ENCODE data around the gene RHOBTB1.
"Not testable (repeated sequence)": the region's sequence is repeated elsewhere in the genome, so short reads cannot be mapped to it uniquely, and the experiment has no call there.

Gene RHOBTB1

DNA sequence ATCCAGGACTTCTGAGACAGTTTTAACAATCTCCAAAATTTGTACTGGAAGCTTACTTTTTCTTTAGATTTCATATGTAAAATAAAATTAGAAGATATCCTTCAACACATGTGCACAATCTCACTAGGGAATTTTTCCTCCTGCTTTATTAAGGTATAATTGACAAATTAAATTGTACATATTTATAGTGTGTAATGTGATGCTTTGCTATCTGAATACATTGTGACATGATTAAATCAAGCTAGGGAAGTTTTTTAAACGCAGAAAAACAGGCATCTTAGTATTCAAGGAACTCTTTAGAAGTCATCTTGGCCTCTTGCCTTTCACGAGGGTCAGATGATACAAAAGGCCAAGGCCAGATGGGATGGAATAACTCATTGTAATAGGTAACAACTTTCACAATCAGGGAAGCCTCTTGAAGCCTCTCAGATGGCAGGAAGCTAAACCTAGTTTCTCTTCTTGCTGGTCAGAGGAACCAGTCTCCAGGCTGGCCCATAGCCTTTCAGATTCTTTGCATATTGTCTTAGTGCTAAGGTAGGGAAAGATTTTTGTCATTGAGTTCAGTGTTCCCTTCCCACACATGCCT lies 78.7 kb downstream of the RHOBTB1 start:
- no peak for DNase-seq (ENCODE audit: low spot score)

- DNase-seq (ENCODE audit: low spot score): no peak
Measured at GRCh38 chr10:60863796-60864195, 80.2 kb downstream of the RHOBTB1 start.

DNA sequence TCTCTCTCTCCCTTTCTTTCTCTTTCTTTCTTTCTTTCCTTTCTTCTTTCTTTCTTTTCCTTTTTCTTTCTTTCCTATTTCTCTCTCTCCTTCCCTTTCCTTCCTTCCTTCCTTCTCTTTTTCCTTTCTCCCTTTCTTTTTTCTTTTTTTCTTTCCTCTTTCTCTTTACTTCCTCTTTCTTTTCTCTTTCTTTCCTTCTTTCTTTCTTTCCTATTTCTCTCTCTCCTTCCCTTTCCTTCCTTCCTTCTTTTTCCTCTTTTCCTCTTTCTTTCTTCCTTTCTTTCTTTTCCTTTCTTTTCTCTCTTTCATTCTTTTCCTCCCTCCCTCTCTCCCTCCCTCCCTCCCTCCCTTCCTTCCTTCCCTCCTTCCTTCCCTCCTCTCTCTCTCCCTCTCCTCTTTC lies 81.5 kb downstream of the RHOBTB1 start:
- DNase-seq (ENCODE audit: low spot score): no peak

- no peak for DNase-seq (ENCODE audit: low spot score)
Measured at GRCh38 chr10:60856405-60856804, 87.6 kb downstream of the RHOBTB1 start.

- no peak for DNase-seq (ENCODE audit: low spot score)
Measured at GRCh38 chr10:60853637-60854036, 90.3 kb downstream of the RHOBTB1 start.

DNA sequence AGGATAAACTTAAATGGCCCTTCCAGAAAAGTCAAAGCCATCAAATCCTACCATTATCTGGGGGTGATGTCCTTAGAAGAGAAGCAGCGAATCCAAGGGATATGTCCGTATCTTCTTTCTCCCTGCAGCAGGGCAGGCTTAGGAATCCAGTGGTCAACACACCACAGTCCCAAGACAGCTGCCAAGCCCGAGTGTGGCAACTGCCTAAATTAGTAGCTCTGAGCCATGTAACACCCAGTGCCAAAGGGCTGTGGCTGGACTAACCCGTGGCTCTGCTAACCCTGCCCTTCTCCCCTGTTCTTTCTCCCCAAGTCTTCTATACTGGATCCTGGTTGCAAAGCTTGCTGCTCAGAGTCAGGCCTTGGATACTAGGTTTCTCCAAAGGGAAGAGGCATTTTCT lies 90.9 kb downstream of the RHOBTB1 start:
- no peak for DNase-seq (ENCODE audit: low spot score)

DNA sequence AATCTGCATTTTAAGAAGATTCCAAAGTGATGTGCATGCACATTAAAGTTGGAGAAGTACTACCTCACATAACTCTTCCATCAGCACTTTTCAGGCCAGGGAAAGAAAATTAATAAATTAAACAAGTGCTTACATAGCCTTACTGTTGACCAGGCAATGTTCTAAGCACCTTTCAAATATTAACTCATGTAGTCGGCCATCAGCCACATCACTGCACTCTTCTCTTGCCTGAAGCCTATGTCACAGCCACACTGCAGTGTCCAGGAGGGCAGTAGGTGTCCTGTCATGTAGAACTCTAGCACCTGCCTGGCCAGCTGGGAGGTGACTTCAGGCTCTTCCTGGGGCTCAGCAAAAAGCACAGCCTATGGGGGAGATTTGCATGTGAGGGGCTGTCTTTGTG lies 94.2 kb downstream of the RHOBTB1 start:
- DNase-seq (ENCODE audit: low spot score): no peak

DNA sequence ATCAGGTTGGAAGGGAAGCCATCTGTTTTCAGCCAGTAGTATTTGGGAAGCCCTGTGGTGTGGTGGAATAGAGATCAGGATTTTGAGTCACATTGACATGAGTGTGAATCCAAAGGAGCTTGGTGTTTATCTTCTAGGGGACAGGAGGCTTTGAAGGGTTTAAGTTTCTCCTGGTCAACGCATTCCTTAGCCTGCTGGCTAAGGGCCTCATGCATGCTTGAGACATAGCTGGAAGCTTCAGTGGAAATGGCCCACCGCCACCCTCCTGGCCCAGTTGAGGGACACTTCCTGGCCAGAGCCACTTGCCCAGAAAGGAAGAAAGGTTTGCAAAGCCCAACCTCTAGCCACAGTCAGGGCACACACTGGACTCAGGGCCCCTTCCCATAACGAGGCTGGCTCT lies 94.8 kb downstream of the RHOBTB1 start:
- DNase-seq (ENCODE audit: low spot score): no peak

- DNase-seq (ENCODE audit: low spot score): no peak
Measured at GRCh38 chr10:60848680-60849079, 95.3 kb downstream of the RHOBTB1 start.

- peak; percentile 56 for DNase-seq (ENCODE audit: low spot score)
Measured at GRCh38 chr10:60848126-60848525, 95.9 kb downstream of the RHOBTB1 start.

- DNase-seq (ENCODE audit: low spot score): peak; percentile 51
Measured at GRCh38 chr10:60846173-60846572, 97.8 kb downstream of the RHOBTB1 start.

DNA sequence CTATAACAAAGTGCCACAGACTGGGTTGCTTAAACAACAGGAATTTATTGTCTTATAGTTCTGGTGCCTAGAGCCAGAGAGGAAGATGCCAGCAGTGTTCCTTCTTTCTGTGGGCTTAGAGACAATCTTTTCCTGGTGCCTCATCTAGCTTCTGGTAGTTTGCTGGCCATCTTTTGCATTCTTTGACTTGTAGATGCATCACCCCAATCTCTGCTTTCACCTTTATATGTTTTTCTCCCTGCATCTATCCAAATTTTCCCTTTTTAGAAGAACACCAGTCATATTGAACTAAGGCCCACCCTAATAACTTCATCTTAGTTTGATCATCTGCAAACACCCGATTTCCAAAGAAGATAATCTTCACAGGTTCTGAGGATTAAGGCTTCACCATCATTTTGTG lies 98.9 kb downstream of the RHOBTB1 start:
- DNase-seq (ENCODE audit: low spot score): no peak

DNA sequence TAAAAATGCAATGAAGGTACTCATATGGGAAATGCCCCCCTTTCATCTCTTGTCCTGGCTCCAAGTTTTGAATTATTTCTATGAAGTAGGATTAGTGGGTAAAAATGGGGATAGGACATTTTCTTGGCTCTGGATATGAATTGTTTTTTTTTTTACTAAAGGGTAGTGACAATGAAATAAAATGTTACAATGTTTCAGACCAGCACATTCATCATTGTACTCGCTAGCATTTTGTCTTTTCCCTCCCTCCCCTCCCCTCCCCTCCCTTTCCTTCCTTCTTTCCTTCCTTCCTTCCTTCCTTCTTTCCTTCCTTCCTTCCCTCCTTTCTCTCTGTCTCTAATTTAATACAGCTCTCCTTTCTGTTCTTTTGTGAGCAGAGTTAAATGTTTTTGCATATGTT lies 101.3 kb downstream of the RHOBTB1 start:
- DNase-seq (ENCODE audit: low spot score): no peak

DNA sequence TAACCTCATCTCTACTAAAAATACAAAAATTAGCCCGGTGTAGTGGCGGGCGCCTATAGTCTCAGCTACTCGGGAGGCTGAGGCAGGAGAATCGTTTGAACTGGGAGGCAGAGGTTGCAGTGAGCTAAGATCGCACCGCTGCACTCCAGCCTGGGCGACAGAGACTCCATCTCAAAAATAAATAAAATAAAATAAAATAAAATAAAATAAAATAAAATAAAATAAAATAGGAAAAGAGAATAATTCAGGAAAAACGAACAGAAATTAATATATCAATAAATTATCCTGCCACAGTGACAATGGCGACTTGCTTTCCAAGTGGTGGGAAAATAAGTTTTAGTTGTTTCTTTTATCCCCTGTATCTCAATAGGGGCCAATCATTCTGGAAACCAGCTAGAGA lies 102.8 kb downstream of the RHOBTB1 start:
- DNase-seq (ENCODE audit: low spot score): not testable (repeated sequence)

GRCh38 chr10:60835049-60835448 lies 108.9 kb downstream of the RHOBTB1 start:
- no peak for DNase-seq (ENCODE audit: low spot score)

DNA sequence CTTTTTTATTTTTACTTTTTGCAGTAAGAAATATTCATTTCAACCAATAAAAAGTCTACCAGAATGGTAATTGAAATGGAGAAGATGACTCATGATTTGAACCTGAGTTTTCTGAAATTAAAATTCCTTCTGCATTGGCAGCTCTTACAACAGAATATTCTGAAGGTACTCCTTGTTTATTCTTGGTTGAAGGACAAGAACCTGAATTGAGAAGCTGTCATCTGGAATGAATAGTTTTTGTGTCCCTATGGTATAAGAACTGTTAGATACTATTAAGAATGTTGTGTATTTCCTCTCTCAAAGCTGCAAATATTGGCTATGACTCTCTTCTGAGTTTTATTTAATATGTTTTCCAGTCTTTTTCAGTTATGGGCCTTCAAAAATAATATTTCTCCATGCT lies 109.6 kb downstream of the RHOBTB1 start:
- no peak for DNase-seq (ENCODE audit: low spot score)

DNA sequence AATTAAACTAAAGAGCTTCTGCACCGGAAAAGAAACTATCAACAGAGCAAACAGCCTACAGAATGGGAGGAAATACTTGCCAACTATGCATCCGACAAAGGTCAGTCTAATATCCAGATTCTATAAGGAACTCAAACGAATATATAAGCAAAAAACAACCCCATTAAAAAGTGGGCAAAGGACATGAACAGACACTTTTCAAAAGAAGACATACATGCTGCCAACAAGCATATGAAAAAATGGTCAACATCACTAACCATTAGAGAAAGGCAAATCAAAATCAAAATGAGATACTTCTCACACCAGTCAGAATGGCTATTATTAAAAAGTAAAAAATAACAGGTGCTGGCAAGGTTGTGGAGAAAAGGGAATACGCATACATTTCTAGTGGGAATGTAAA lies 111.8 kb downstream of the RHOBTB1 start:
- DNase-seq (ENCODE audit: low spot score): not testable (repeated sequence)

GRCh38 chr10:60828489-60828852 lies 115.5 kb downstream of the RHOBTB1 start:
- DNase-seq (ENCODE audit: low spot score): no peak

- DNase-seq (ENCODE audit: low spot score): peak; percentile 83
Measured at GRCh38 chr10:60827791-60828488, 116.0 kb downstream of the RHOBTB1 start.

DNA sequence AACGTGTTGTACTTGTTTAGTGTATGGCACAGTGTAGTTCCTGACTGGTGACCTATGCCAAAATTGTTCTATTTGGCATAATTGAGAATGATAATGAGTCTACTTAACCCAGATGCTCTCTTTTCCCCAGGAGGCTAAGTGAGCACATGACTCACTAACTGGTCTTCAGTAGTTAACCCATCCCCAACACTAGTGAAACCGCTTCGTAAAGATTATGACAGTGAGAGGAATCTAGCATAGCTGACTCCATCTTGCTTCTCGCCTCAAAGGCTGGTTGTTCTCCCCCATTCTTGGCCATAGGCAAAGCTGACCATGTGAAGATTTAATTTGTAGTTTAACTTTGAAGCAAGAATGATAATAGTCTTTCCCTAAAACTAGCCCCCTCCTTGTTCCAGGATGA lies 118.5 kb downstream of the RHOBTB1 start:
- DNase-seq (ENCODE audit: low spot score): no peak

DNA sequence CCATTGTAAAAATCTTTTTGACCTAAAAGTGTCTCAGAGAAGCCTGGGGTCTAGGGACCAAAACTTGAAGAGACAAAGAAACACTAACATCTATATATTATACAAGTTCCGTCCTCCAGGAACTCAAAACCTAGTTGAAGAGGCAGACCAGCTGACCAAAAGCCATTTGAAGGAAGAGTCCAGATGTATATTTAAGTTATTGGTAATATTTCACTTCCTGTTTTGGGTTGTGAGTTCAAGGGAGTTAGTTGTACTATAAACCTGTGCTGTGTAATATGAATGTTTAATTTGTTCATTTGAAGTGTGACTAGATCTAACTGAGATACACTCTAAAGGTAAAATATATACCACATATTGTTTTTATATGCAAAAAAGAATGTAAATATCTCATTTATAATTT lies 120.7 kb downstream of the RHOBTB1 start:
- DNase-seq (ENCODE audit: low spot score): no peak

DNA sequence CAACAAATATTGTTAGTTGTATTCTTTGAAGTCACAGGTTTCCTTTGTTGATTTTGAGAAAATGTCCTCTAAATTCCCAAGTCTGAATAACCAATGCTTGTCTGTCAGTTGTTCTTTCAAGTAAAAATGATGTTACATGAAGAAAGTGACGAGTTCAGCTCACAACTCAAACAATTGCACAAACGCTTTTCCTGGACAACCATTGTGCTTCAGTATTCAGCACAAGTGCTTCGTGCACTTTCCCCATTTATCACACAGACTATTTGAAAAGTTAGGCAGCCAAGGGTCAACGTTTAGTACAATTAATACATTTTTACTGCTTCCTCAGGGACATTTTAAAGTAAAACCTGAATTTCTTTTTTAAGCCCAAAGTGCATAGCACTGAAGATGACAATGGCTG lies 121.2 kb downstream of the RHOBTB1 start:
- no peak for DNase-seq (ENCODE audit: low spot score)

- no peak for DNase-seq (ENCODE audit: low spot score)
Measured at GRCh38 chr10:60821656-60822055, 122.3 kb downstream of the RHOBTB1 start.

- DNase-seq (ENCODE audit: low spot score): peak; percentile 36
Measured at GRCh38 chr10:60820093-60820754, 123.8 kb downstream of the RHOBTB1 start.

Measured in AG08395 (cell line).